PC-9 (cell line): ENCODE results near the gene COL5A1. TPM values are rescaled to one million over a fixed set of nuclear protein-coding genes. Genes with fewer than 3 reads are reported as not detected.

Experiments
- BruUV-seq: library from RNA; stranded (reverse); fragments of 400-500 nt; replicated peaks from 2 replicates; lab custom pipeline; 2021; lab: Mats Ljungman, UMichigan
- CTCF ChIA-PET: fragments of 300-600 bp; sonication (Branson Sonifier 250); formaldehyde crosslinking; loops from one replicate; lab custom pipeline; 2022; ENCODE audit warnings: antibody characterized with exemption; lab: Charles Lee
- POLR2A ChIA-PET: fragments of 300-600 bp; sonication (Branson Sonifier 250); formaldehyde crosslinking; loops from one replicate; lab custom pipeline; 2022; ENCODE audit warnings: antibody characterized with exemption; ENCODE audit not compliant: unreplicated experiment; lab: Charles Lee
- DNase-seq, 2 experiments: peaks; one replicate each; pipeline versions ENCODE4 v3.0.0 to v3.0.0-alpha.2; 2015 to 2022; ENCODE audit warnings: mixed read lengths in 1 of 2
- H2AFZ ChIP-seq: fragments of 200-600 bp; sonication (generic); 2 replicates; pipeline ENCODE4 v1.8.1; 2017; ENCODE audit warnings: antibody characterized with exemption
- H3F3A ChIP-seq: fragments of 200-600 bp; sonication (generic); 2 replicates; pipeline ENCODE4 v1.8.1; 2017; ENCODE audit warnings: antibody characterized with exemption, mild to moderate bottlenecking, low read depth; ENCODE audit not compliant: insufficient read depth
- H3K27ac ChIP-seq: fragments of 200-600 bp; sonication (generic); 2 replicates; pipeline ENCODE4 v1.6.1; 2016; ENCODE audit warnings: mixed run types
- H3K27me3 ChIP-seq: fragments of 200-600 bp; sonication (generic); 2 replicates; pipeline ENCODE4 v1.6.1; 2016; ENCODE audit warnings: low read depth, mixed run types; ENCODE audit not compliant: insufficient read depth
- H3K36me3 ChIP-seq: fragments of 200-600 bp; sonication (generic); 2 replicates; pipeline ENCODE4 v1.6.1; 2016; ENCODE audit warnings: low read depth, mixed run types
- H3K4me1 ChIP-seq: fragments of 200-600 bp; sonication (generic); replicated peaks from 2 replicates; pipeline ENCODE4 v1.6.1; 2016; ENCODE audit warnings: mixed run types; ENCODE audit not compliant: insufficient read depth
- H3K4me2 ChIP-seq: fragments of 200-600 bp; sonication (generic); 2 replicates; pipeline ENCODE4 v1.6.1; 2017; ENCODE audit warnings: mixed run types
- H3K4me3 ChIP-seq: fragments of 200-600 bp; sonication (generic); 2 replicates; pipeline ENCODE4 v1.6.1; 2016; ENCODE audit warnings: mixed run types
- H3K79me2 ChIP-seq: fragments of 200-600 bp; sonication (generic); 2 replicates; pipeline ENCODE4 v1.6.1; 2017; ENCODE audit warnings: low read depth, mixed run types
- H3K9me2 ChIP-seq: fragments of 200-600 bp; sonication (generic); 2 replicates; pipeline ENCODE4 v1.8.1; 2017; ENCODE audit warnings: mild to moderate bottlenecking; ENCODE audit not compliant: insufficient read depth
- H3K9me3 ChIP-seq: fragments of 200-600 bp; sonication (generic); 2 replicates; pipeline ENCODE4 v1.8.1; 2016; ENCODE audit warnings: low read depth; ENCODE audit not compliant: insufficient read depth
- H4K20me1 ChIP-seq: fragments of 200-600 bp; sonication (generic); 2 replicates; pipeline ENCODE4 v1.8.1; 2017; ENCODE audit not compliant: insufficient read depth
- EZH2 ChIP-seq: fragments of 200-600 bp; sonication (generic); IDR thresholded peaks from 2 replicates; pipeline ENCODE4 v1.8.0; 2017; ENCODE audit warnings: antibody characterized with exemption, low read depth
- intact Hi-C: fragments of 100-400 bp; cut with micrococcal nuclease; formaldehyde crosslinking; loops from one replicate; pipeline ENCODE4 v1.10.0; 2022; ENCODE audit not compliant: unreplicated experiment
- total RNA-seq: library from RNA; stranded (reverse); gene quantifications from 2 replicates; pipeline ENCODE4 v1.2.3, GENCODE V29; 2021
- TF ChIP-seq, protein P1 (sequence below): fragments of 200-600 bp; sonication (generic); conservative IDR thresholded peaks from 2 replicates; pipeline ENCODE4 v1.6.1; 2017; ENCODE audit warnings: mixed run types, antibody characterized with exemption, mild to moderate bottlenecking, moderate library complexity

COL5A1 gene
- total RNA-seq, 1 experiment from 2014 or later, result 15.2 TPM

DNA sequence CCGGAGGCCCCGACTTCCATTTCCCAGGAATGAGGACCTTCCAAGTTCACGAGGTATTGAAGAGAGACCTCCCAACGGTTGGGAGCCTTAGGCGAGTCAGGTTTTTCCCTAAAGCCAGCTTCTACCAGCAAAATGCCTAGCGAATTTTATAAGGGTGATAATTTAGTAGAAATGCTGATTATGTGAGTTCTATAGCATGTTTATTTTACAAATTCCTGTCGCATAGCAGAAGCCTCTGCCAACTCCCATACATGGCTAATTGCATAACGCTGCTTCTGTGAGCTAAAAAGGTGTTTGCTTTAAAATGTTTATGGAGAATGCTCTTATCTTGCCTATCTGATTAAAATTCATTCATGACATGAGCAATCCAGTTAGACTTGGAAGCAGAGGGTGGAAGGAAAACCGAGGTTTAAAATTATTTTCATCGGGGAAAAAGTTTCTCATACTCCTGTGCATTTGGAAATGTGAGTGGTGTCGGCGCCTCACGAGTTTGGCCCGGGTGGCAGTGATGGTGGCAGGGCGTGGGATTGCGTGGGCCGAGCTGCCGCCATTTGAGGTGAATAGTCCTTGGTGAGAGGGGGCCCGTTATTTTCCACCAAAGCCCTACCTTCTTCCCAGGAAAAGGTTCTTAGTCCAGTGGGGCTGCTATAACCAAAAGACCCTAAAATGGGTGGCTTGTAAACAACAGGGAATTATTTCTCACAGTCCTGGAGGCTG, 134.6 kb downstream of the COL5A1 start:
- no peak overlapping the region for H3K27ac ChIP-seq
- TF ChIP-seq, protein P1, sequence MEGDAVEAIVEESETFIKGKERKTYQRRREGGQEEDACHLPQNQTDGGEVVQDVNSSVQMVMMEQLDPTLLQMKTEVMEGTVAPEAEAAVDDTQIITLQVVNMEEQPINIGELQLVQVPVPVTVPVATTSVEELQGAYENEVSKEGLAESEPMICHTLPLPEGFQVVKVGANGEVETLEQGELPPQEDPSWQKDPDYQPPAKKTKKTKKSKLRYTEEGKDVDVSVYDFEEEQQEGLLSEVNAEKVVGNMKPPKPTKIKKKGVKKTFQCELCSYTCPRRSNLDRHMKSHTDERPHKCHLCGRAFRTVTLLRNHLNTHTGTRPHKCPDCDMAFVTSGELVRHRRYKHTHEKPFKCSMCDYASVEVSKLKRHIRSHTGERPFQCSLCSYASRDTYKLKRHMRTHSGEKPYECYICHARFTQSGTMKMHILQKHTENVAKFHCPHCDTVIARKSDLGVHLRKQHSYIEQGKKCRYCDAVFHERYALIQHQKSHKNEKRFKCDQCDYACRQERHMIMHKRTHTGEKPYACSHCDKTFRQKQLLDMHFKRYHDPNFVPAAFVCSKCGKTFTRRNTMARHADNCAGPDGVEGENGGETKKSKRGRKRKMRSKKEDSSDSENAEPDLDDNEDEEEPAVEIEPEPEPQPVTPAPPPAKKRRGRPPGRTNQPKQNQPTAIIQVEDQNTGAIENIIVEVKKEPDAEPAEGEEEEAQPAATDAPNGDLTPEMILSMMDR, result no peak
- TF ChIP-seq EZH2, result no peak

DNA sequence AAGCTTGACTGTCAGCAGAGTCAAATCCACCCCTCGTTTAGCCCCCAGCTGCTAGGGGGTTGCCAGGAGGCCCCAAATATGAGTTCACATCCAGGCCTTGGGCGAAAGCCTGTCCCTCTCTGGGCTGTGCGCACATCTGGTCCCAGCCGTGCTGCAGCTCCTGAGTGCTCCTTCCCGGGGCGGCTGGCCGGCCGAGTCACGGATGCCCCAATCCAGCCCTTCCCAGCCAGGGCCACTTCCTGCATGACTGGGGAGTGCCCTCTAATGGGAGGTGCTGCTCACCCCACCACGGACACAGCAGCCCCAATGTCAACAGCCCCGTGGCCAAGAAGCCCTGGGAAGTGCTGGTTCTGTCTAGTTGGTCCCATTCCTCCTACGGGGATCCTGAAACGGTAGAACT, 135.6 kb downstream of the COL5A1 start:
- Histone ChIP-seq H3K27ac (no peak overlapping the region), H3F3A (no peaks in the 10 kb centered on the region), H3K4me2 (no peak overlapping the region), H3K36me3 (no peaks in the 10 kb centered on the region), H3K9me2 (no peaks in the 10 kb centered on the region), H3K27me3 (peaks cover 100% of the 10 kb centered on the region), H2AFZ (no peak overlapping the region), H4K20me1 (no peaks in the 10 kb centered on the region; the same call in 1 of the 2 replicates), H3K4me1 (no peaks in the 10 kb centered on the region), H3K4me3 (no peak overlapping the region), H3K9me3 (no peaks in the 10 kb centered on the region), H3K79me2 (no peaks in the 10 kb centered on the region)
- TF ChIP-seq, protein P1, result no peak
- no peak for TF ChIP-seq EZH2
- POLR2A ChIA-PET, result no interaction called here
- intact Hi-C loops, result no loop called here
- no TSS peak for BruUV-seq
- CTCF ChIA-PET, result no interaction called here
- DNase-seq, result no peak

More for the DNA sequence above, 134.6 kb downstream of the COL5A1 start:
- Histone ChIP-seq H3K9me3 (no peaks in the 10 kb centered on the region), H3K4me2 (no peak overlapping the region), H2AFZ (no peak overlapping the region), H3K36me3 (no peaks in the 10 kb centered on the region), H3K79me2 (no peaks in the 10 kb centered on the region), H3F3A (no peaks in the 10 kb centered on the region), H3K4me1 (no peaks in the 10 kb centered on the region), H4K20me1 (no peaks in the 10 kb centered on the region; the same call in 1 of the 2 replicates), H3K9me2 (no peaks in the 10 kb centered on the region), H3K4me3 (no peak overlapping the region), H3K27me3 (peaks cover 100% of the 10 kb centered on the region)
- BruUV-seq, result no TSS peak
- DNase-seq, result peak in 1 of 2 experiments; percentile 39
- intact Hi-C loops, result no loop called here
- ChIA-PET POLR2A (no interaction called here), CTCF (interaction anchor here (0.7 kb wide), 1 partner anchor 87 kb away, joined by 3 read pairs; no protein-coding TSS in a partner anchor)

DNA sequence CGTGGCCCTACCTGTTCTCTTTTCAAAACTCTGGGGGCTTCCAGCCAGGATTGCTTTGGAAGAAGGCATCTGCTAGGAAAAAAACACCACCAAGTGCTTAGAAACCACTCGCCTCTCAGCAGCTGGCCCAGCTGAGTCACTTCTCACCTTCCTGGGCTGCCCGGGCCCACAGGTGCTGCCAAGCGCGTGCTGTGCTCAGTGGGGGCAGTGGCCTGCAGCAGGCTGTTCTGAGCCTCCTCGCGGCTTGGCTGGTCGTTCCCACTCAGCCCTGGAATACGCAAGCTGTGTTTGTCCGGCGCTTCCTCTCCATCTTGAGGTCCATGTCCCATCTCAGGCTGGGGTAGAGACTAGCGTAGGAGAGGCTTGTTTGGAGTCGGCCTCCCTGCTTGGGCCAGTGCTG, 136.6 kb downstream of the COL5A1 start:
- no peak overlapping the region for H3K4me2 ChIP-seq
- H3K27me3 ChIP-seq, result peaks cover 99% of the 10 kb centered on the region
- H3K36me3 ChIP-seq, result no peaks in the 10 kb centered on the region
- H3F3A ChIP-seq, result no peaks in the 10 kb centered on the region
- DNase-seq, result no peak
- BruUV-seq, result no TSS peak
- no peaks in the 10 kb centered on the region for H3K4me1 ChIP-seq
- no peaks in the 10 kb centered on the region for H3K79me2 ChIP-seq
- H3K27ac ChIP-seq, result no peak overlapping the region
- H2AFZ ChIP-seq, result no peak overlapping the region
- H3K9me2 ChIP-seq, result no peaks in the 10 kb centered on the region
- no peaks in the 10 kb centered on the region for H3K9me3 ChIP-seq
- H4K20me1 ChIP-seq, result no peaks in the 10 kb centered on the region; the same call in 1 of the 2 replicates
- ChIA-PET POLR2A (no interaction called here), CTCF (interaction anchor here (0.8 kb wide), 1 partner anchor 122 kb away, joined by 3 read pairs; no protein-coding TSS in a partner anchor)
- intact Hi-C loops, result no loop called here
- TF ChIP-seq EZH2, result no peak
- TF ChIP-seq, protein P1, result no peak
- no peak overlapping the region for H3K4me3 ChIP-seq
